ENCODE measurements around the gene PILRB.
A peak's percentile ranks its signal among the peaks of the same experiment; 100 is the strongest.

PILRB gene

GRCh38 chr7:100396421-100396982 is 38.6 kb downstream of the PILRB start:
- no peak for DNase-seq
- in situ Hi-C loops (cut with HindIII; ENCODE audit: low pct_ligation_motif_present, low pct_unique_long_range_greater_than_20kb, low sequenced_read_pairs): no loop called here

DNA sequence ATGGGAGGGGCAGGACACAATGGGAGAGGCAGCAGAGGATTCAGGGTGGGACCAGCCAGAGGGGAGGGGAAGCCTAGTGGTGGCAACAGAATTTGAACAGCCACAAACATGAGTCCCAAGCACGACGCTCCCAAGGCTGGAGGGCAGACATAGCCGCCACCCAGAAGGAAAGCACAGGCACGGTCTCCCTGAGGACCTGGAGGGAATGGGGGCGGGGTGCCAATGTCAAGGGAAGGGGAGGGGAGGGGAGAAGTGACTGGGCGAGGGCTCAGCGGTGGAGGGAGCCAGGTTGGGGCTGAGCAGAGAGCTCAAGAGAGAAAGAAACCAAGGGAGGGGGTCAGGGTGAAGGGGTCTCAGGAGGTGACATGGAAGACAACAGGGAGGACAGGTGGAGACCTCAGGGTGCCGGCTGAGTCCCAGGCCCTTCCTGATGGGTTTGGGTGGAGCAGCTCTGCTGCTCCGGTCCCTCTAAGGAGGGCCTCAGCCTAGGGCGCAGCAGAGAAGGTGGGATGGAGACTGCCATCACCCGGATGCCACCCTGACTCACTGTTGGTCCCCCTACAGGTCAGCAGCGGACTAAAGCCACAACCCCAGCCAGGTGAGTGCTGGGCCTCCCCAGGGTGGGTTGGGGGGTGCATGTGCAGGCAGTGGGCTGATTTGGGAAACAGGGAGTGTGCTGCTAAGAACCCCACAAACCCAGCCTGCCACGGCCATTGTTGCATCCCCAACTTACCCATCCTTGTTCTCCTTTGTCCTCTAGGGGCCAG is 39.6 kb downstream of the PILRB start:
- DNase-seq: no peak
- in situ Hi-C loops (cut with HindIII; ENCODE audit: low pct_ligation_motif_present, low pct_unique_long_range_greater_than_20kb, low sequenced_read_pairs): no loop called here

DNA sequence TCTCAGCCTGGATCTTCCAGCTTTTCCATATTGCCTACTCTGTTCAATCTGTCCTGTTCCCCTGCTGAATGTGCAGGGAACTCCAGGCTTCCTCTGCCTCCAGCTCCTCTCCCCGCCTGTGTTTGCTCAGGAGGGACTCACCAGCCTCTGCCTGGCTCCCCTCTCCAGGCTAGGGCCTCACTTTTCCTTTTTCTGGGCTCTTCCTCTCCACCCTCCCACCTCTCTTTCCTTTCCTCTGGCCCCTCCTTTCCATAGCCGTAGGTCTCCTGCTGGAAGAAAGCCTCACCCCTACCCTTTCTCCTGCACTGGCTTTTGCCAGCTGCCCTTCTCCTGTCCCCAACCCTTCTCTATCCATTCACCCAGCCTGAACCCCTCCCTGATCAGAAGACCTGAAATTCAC is 40.3 kb downstream of the PILRB start:
- in situ Hi-C loops (cut with HindIII; ENCODE audit: low pct_ligation_motif_present, low pct_unique_long_range_greater_than_20kb, low sequenced_read_pairs): no loop called here
- DNase-seq: no peak

- no peak for DNase-seq
- in situ Hi-C loops (cut with HindIII; ENCODE audit: low pct_ligation_motif_present, low pct_unique_long_range_greater_than_20kb, low sequenced_read_pairs): no loop called here
Measured at GRCh38 chr7:100400041-100400440, 42.1 kb downstream of the PILRB start.

DNA sequence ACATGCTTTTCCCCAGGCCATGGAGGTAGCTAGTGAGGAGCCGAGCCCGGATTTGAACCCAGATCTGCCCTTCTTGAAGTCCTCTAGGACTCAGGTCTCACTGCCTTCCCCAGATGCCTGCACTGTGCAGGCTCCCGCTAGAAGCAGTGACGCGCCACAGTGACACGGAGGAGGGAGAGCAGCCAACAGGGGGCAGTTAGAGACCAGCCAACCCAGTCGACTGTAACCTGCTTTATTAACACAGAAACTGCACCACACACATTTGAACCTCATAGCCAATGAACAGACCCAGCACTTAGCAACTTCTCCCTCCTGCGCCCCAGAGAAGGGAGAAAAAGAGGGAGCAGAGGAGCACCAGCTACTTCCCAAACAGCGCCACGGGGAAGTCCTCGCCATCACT is 42.7 kb downstream of the PILRB start:
- no peak for DNase-seq
- in situ Hi-C loops (cut with HindIII; ENCODE audit: low pct_ligation_motif_present, low pct_unique_long_range_greater_than_20kb, low sequenced_read_pairs): no loop called here

DNA sequence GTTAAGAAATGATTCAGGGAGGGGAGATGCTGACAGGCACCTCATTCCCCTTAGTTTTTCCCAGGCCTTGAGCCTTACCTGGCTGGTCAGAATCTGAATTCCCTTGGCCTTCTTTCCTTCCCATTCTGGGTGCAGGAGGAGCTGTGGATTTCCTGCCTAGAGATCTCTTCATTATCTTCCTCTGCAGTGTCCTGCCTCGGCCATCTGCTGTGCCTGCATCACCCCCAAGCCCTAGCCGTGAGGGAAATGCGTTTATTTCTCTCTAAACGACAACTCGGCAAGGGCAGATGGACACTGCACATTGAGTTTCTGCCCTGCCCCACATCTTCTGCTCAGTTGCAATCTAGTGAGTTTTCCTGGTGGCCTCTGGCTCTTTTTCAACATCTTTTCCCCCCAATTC is 43.9 kb downstream of the PILRB start:
- DNase-seq: no peak
- in situ Hi-C loops (cut with HindIII; ENCODE audit: low pct_ligation_motif_present, low pct_unique_long_range_greater_than_20kb, low sequenced_read_pairs): no loop called here

- DNase-seq: no peak
- in situ Hi-C loops (cut with HindIII; ENCODE audit: low pct_ligation_motif_present, low pct_unique_long_range_greater_than_20kb, low sequenced_read_pairs): no loop called here
Measured at GRCh38 chr7:100402241-100402640, 44.3 kb downstream of the PILRB start.

GRCh38 chr7:100406767-100407166 is 48.9 kb downstream of the PILRB start:
- DNase-seq: no peak
- in situ Hi-C loops (cut with HindIII; ENCODE audit: low pct_ligation_motif_present, low pct_unique_long_range_greater_than_20kb, low sequenced_read_pairs): no loop called here

DNA sequence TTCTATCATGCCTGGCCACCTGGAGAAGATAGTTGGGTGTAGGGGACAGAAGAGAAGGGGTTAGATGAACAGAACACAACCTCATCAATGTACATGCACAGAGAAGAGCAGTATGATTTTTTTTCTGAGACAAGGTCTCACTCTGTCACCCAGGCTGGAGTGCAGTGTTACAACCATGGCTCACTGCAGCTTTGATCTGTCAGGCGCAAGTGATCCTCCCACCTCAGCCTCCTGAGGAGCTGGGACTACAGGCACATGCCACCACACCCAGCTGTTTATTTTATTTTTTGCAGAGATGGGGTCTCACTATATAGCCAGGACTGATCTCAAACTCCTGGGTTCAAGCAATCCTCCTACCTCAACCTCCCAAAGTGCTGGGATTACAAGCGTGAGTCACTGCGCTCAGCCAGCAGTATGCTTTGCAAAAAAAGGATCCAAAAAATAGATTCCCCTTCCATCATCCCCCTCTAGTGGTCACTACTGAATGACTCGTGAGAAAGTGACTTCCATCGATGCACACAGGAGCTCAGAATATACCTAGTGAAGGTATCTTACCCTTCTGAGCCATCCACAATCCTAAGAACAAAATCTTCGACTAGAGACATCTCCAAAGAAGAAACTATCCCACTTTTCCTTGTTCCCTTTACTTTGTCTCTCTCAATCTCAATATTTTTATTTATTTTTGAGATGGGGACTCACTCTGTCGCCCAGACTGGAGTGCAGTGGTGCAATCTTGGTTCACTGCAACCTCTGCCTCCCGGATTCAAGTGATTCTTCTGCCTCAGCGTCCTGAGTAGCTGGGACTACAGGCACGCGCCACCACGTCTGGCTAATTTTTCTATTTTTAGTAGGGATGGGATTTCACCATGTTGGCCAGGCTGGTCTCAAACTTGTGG is 49.6 kb downstream of the PILRB start:
- in situ Hi-C loops (cut with HindIII; ENCODE audit: low pct_ligation_motif_present, low pct_unique_long_range_greater_than_20kb, low sequenced_read_pairs): no loop called here
- peak; percentile 87 for DNase-seq

DNA sequence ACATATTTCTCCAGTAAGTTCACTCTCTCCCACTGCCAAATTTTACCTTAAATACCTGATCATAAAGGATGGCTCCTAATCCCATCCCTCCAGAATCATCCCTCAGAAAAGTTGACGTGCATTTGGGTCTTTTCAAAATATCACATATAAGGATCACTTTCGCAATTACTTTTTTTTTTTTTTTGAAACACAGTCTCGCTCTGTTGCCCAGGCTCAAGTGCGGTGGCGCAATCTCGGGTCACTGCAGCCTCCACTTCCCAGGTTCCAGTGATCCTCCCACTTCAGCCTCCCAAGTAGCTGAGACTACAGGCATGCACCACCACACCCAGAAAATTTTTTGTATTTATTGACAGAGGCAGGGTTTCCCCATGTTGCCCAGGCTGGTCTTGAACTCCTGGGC is 53.2 kb downstream of the PILRB start:
- in situ Hi-C loops (cut with HindIII; ENCODE audit: low pct_ligation_motif_present, low pct_unique_long_range_greater_than_20kb, low sequenced_read_pairs): no loop called here
- no peak for DNase-seq

DNA sequence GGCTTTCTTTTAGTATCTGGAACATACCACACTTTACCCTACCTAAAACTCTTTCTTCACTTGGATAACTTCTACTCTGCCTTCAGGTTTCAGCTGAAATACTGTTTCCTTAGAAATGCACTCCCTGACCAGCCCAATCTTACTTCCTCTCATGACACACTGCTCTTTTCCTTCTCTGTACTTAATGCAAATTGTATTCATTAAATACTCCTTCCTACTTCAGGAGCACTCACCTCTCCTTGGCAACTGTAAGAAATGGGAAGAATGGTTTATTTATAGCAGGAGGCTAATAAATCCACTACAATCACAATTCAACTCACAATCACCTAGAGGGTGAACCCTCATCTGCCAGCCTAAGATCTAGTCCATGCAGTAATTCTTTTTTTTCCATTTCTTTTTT is 55.4 kb downstream of the PILRB start:
- in situ Hi-C loops (cut with HindIII; ENCODE audit: low pct_ligation_motif_present, low pct_unique_long_range_greater_than_20kb, low sequenced_read_pairs): no loop called here
- DNase-seq: no peak

DNA sequence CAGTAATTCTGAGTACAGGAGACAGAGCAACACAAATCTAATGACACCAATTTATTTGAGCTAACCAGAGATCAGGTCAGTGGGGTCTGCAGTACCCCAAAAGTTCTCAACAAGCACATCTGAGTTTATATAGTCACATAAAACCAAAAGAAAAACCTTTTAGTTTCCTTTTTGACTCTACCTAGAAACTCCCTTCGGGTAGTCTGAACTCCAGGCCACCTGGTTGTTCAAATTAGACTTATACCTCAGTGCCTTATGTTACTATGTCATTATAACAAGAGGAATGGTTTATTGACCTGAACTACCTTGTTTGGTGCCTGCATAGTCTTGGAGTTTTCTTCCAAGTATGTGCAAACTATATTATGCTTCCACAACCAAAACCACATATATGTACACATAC is 56.0 kb downstream of the PILRB start:
- no peak for DNase-seq
- in situ Hi-C loops (cut with HindIII; ENCODE audit: low pct_ligation_motif_present, low pct_unique_long_range_greater_than_20kb, low sequenced_read_pairs): no loop called here

GRCh38 chr7:100415448-100415847 is 57.5 kb downstream of the PILRB start:
- no peak for DNase-seq
- in situ Hi-C loops (cut with HindIII; ENCODE audit: low pct_ligation_motif_present, low pct_unique_long_range_greater_than_20kb, low sequenced_read_pairs): no loop called here
